ENCODE results near the gene RBMS3.

RBMS3 gene

GRCh38 chr3:29764041-29764440 is 483.2 kb downstream of the RBMS3 start:
- H3K79me2 ChIP-seq (ENCODE audit: control insufficient read depth, insufficient read depth, low read length, unreplicated experiment), result no peaks in the 10 kb centered on the region
- H3K4me1 ChIP-seq (ENCODE audit: control insufficient read depth, insufficient read depth, low read length, unreplicated experiment), result peaks cover 51% of the 10 kb centered on the region
- H3K36me3 ChIP-seq (ENCODE audit: insufficient read depth, low read length), result no peaks in the 10 kb centered on the region

GRCh38 chr3:29764603-29765254 is 483.9 kb downstream of the RBMS3 start:
- Histone ChIP-seq H3K4me1 (ENCODE audit: control insufficient read depth, insufficient read depth, low read length, unreplicated experiment) (peaks cover 44% of the 10 kb centered on the region), H2AFZ (ENCODE audit: low read length, unreplicated experiment) (no peak overlapping the region), H3K27ac (ENCODE audit: low read depth, low read length) (peak overlapping the region; percentile 84)

More at GRCh38 chr3:29764041-29764440, 483.2 kb downstream of the RBMS3 start:
- Histone ChIP-seq H3K27me3 (ENCODE audit: insufficient read depth, low read length) (no peaks in the 10 kb centered on the region), H3K27ac (ENCODE audit: low read depth, low read length) (peak overlapping the region; percentile 84), H2AFZ (ENCODE audit: low read length, unreplicated experiment) (no peak overlapping the region), H3K4me3 (ENCODE audit: low read depth, low read length) (peak overlapping the region; percentile 47)

GRCh38 chr3:29771602-29772001 is 490.7 kb downstream of the RBMS3 start:
- Histone ChIP-seq H3K27me3 (ENCODE audit: insufficient read depth, low read length) (no peaks in the 10 kb centered on the region), H3K4me1 (ENCODE audit: control insufficient read depth, insufficient read depth, low read length, unreplicated experiment) (no peaks in the 10 kb centered on the region), H3K36me3 (ENCODE audit: insufficient read depth, low read length) (no peaks in the 10 kb centered on the region), H2AFZ (ENCODE audit: low read length, unreplicated experiment) (no peak overlapping the region), H3K27ac (ENCODE audit: low read depth, low read length) (no peak overlapping the region), H3K4me3 (ENCODE audit: low read depth, low read length) (no peak overlapping the region), H3K79me2 (ENCODE audit: control insufficient read depth, insufficient read depth, low read length, unreplicated experiment) (no peaks in the 10 kb centered on the region)

More at GRCh38 chr3:29764603-29765254, 483.9 kb downstream of the RBMS3 start:
- Histone ChIP-seq H3K79me2 (ENCODE audit: control insufficient read depth, insufficient read depth, low read length, unreplicated experiment) (no peaks in the 10 kb centered on the region), H3K36me3 (ENCODE audit: insufficient read depth, low read length) (no peaks in the 10 kb centered on the region), H3K4me3 (ENCODE audit: low read depth, low read length) (peak overlapping the region; percentile 47), H3K27me3 (ENCODE audit: insufficient read depth, low read length) (no peaks in the 10 kb centered on the region)

GRCh38 chr3:29772436-29772835 is 491.6 kb downstream of the RBMS3 start:
- Histone ChIP-seq H3K4me1 (ENCODE audit: control insufficient read depth, insufficient read depth, low read length, unreplicated experiment) (no peaks in the 10 kb centered on the region), H3K27me3 (ENCODE audit: insufficient read depth, low read length) (no peaks in the 10 kb centered on the region), H3K79me2 (ENCODE audit: control insufficient read depth, insufficient read depth, low read length, unreplicated experiment) (no peaks in the 10 kb centered on the region), H3K27ac (ENCODE audit: low read depth, low read length) (no peak overlapping the region), H3K36me3 (ENCODE audit: insufficient read depth, low read length) (no peaks in the 10 kb centered on the region), H2AFZ (ENCODE audit: low read length, unreplicated experiment) (no peak overlapping the region), H3K4me3 (ENCODE audit: low read depth, low read length) (no peak overlapping the region)

- Histone ChIP-seq H3K27ac (ENCODE audit: low read depth, low read length) (no peak overlapping the region), H3K36me3 (ENCODE audit: insufficient read depth, low read length) (no peaks in the 10 kb centered on the region), H3K4me3 (ENCODE audit: low read depth, low read length) (no peak overlapping the region), H2AFZ (ENCODE audit: low read length, unreplicated experiment) (no peak overlapping the region), H3K27me3 (ENCODE audit: insufficient read depth, low read length) (no peaks in the 10 kb centered on the region), H3K4me1 (ENCODE audit: control insufficient read depth, insufficient read depth, low read length, unreplicated experiment) (no peaks in the 10 kb centered on the region), H3K79me2 (ENCODE audit: control insufficient read depth, insufficient read depth, low read length, unreplicated experiment) (no peaks in the 10 kb centered on the region)
Measured at GRCh38 chr3:29773481-29773880, 492.6 kb downstream of the RBMS3 start.

GRCh38 chr3:29775340-29775739 is 494.5 kb downstream of the RBMS3 start:
- H3K4me3 ChIP-seq (ENCODE audit: low read depth, low read length), result no peak overlapping the region
- H2AFZ ChIP-seq (ENCODE audit: low read length, unreplicated experiment), result no peak overlapping the region
- H3K27ac ChIP-seq (ENCODE audit: low read depth, low read length), result no peak overlapping the region
- H3K79me2 ChIP-seq (ENCODE audit: control insufficient read depth, insufficient read depth, low read length, unreplicated experiment), result no peaks in the 10 kb centered on the region
- H3K27me3 ChIP-seq (ENCODE audit: insufficient read depth, low read length), result no peaks in the 10 kb centered on the region
- no peaks in the 10 kb centered on the region for H3K4me1 ChIP-seq (ENCODE audit: control insufficient read depth, insufficient read depth, low read length, unreplicated experiment)
- H3K36me3 ChIP-seq (ENCODE audit: insufficient read depth, low read length), result no peaks in the 10 kb centered on the region

GRCh38 chr3:29777869-29778268 is 497.0 kb downstream of the RBMS3 start:
- no peaks in the 10 kb centered on the region for H3K4me1 ChIP-seq (ENCODE audit: control insufficient read depth, insufficient read depth, low read length, unreplicated experiment)
- no peak overlapping the region for H2AFZ ChIP-seq (ENCODE audit: low read length, unreplicated experiment)
- peaks cover 6% of the 10 kb centered on the region; the same call in 1 of the 2 replicates for H3K36me3 ChIP-seq (ENCODE audit: insufficient read depth, low read length)
- no peak overlapping the region for H3K27ac ChIP-seq (ENCODE audit: low read depth, low read length)
- H3K79me2 ChIP-seq (ENCODE audit: control insufficient read depth, insufficient read depth, low read length, unreplicated experiment), result no peaks in the 10 kb centered on the region
- H3K27me3 ChIP-seq (ENCODE audit: insufficient read depth, low read length), result no peaks in the 10 kb centered on the region
- no peak overlapping the region for H3K4me3 ChIP-seq (ENCODE audit: low read depth, low read length)

GRCh38 chr3:29789686-29790085 is 508.8 kb downstream of the RBMS3 start:
- H3K27ac ChIP-seq (ENCODE audit: low read depth, low read length), result no peak overlapping the region
- H2AFZ ChIP-seq (ENCODE audit: low read length, unreplicated experiment), result no peak overlapping the region
- H3K27me3 ChIP-seq (ENCODE audit: insufficient read depth, low read length), result no peaks in the 10 kb centered on the region
- no peak overlapping the region for H3K4me3 ChIP-seq (ENCODE audit: low read depth, low read length)
- no peaks in the 10 kb centered on the region for H3K4me1 ChIP-seq (ENCODE audit: control insufficient read depth, insufficient read depth, low read length, unreplicated experiment)
- no peaks in the 10 kb centered on the region for H3K36me3 ChIP-seq (ENCODE audit: insufficient read depth, low read length)
- H3K79me2 ChIP-seq (ENCODE audit: control insufficient read depth, insufficient read depth, low read length, unreplicated experiment), result no peaks in the 10 kb centered on the region

GRCh38 chr3:29796808-29797207 is 515.9 kb downstream of the RBMS3 start:
- H3K79me2 ChIP-seq (ENCODE audit: control insufficient read depth, insufficient read depth, low read length, unreplicated experiment), result no peaks in the 10 kb centered on the region
- no peak overlapping the region for H2AFZ ChIP-seq (ENCODE audit: low read length, unreplicated experiment)
- H3K27me3 ChIP-seq (ENCODE audit: insufficient read depth, low read length), result no peaks in the 10 kb centered on the region
- no peak overlapping the region for H3K27ac ChIP-seq (ENCODE audit: low read depth, low read length)
- H3K36me3 ChIP-seq (ENCODE audit: insufficient read depth, low read length), result no peaks in the 10 kb centered on the region
- H3K4me1 ChIP-seq (ENCODE audit: control insufficient read depth, insufficient read depth, low read length, unreplicated experiment), result no peaks in the 10 kb centered on the region
- no peak overlapping the region for H3K4me3 ChIP-seq (ENCODE audit: low read depth, low read length)

- no peaks in the 10 kb centered on the region for H3K36me3 ChIP-seq (ENCODE audit: insufficient read depth, low read length)
- no peak overlapping the region for H2AFZ ChIP-seq (ENCODE audit: low read length, unreplicated experiment)
- H3K27ac ChIP-seq (ENCODE audit: low read depth, low read length), result no peak overlapping the region
- no peaks in the 10 kb centered on the region for H3K27me3 ChIP-seq (ENCODE audit: insufficient read depth, low read length)
- H3K4me1 ChIP-seq (ENCODE audit: control insufficient read depth, insufficient read depth, low read length, unreplicated experiment), result no peaks in the 10 kb centered on the region
- no peaks in the 10 kb centered on the region for H3K79me2 ChIP-seq (ENCODE audit: control insufficient read depth, insufficient read depth, low read length, unreplicated experiment)
- H3K4me3 ChIP-seq (ENCODE audit: low read depth, low read length), result no peak overlapping the region
Measured at GRCh38 chr3:29802057-29802456, 521.2 kb downstream of the RBMS3 start.

- H3K27ac ChIP-seq (ENCODE audit: low read depth, low read length), result no peak overlapping the region
- H3K79me2 ChIP-seq (ENCODE audit: control insufficient read depth, insufficient read depth, low read length, unreplicated experiment), result no peaks in the 10 kb centered on the region
- H2AFZ ChIP-seq (ENCODE audit: low read length, unreplicated experiment), result no peak overlapping the region
- no peaks in the 10 kb centered on the region for H3K27me3 ChIP-seq (ENCODE audit: insufficient read depth, low read length)
- no peaks in the 10 kb centered on the region for H3K36me3 ChIP-seq (ENCODE audit: insufficient read depth, low read length)
- no peaks in the 10 kb centered on the region for H3K4me1 ChIP-seq (ENCODE audit: control insufficient read depth, insufficient read depth, low read length, unreplicated experiment)
- H3K4me3 ChIP-seq (ENCODE audit: low read depth, low read length), result no peak overlapping the region
Measured at GRCh38 chr3:29804044-29804443, 523.2 kb downstream of the RBMS3 start.
